Mononuclear cell (primary cell): ENCODE data around the gene AGBL1. TPM values are rescaled to one million over a fixed set of nuclear protein-coding genes. Genes with fewer than 3 reads are reported as not detected.

Source experiments
- H3K27me3 ChIP-seq: 2 replicates; pipeline ENCODE4 v1.6.0; 2011; ENCODE audit warnings: low read length, control low read depth; ENCODE audit not compliant: insufficient read depth
- H3K4me1 ChIP-seq: 2 replicates; pipeline ENCODE4 v1.5.1; 2011; ENCODE audit warnings: mild to moderate bottlenecking, low read length, control low read depth; ENCODE audit not compliant: insufficient read depth
- H3K4me3 ChIP-seq: 2 replicates; pipeline ENCODE4 v1.5.1; 2011; ENCODE audit warnings: mild to moderate bottlenecking, low read length, moderate library complexity
- H3K9me3 ChIP-seq: 2 replicates; pipeline ENCODE4 v1.5.1; 2011; ENCODE audit warnings: low read depth, mild to moderate bottlenecking, control low read depth, low read length
- total RNA-seq: library from RNA; depleted of rRNA; stranded (reverse); fragments of >200 nt; gene quantifications from one replicate; pipeline ENCODE4 v1.2.3, GENCODE V29; 2012

AGBL1 gene
- total RNA-seq, 1 donor: under 0.01 TPM

DNA sequence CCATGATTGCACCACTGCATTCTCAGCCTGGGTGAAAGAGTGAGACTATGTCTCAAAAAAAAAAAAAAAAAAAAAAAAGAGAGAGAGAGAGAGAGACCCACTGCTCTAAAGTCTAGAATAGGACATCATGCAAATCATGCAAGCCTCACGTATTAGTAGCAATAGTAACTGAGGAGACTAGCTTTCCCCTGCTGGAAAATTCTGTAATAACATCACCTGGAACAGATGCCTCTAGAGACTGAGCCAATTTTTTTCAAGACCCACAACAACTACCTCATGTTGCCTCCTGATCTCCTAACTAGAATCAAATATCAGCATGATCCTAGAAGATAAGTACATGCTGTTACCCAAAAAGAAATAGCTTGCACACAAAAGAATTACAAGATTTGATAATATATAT lies 461.9 kb downstream of the AGBL1 start:
- H3K9me3 ChIP-seq: peaks cover under 1% of the 10 kb centered on the region

GRCh38 chr15:86550075-86550474 lies 470.4 kb downstream of the AGBL1 start:
- Histone ChIP-seq H3K27me3 (no peaks in the 10 kb centered on the region), H3K4me1 (no peaks in the 10 kb centered on the region), H3K9me3 (peaks cover 5% of the 10 kb centered on the region)

More for the DNA sequence above, 461.9 kb downstream of the AGBL1 start:
- H3K4me3 ChIP-seq: no peak overlapping the region
- H3K27me3 ChIP-seq: no peaks in the 10 kb centered on the region
- H3K4me1 ChIP-seq: no peaks in the 10 kb centered on the region

DNA sequence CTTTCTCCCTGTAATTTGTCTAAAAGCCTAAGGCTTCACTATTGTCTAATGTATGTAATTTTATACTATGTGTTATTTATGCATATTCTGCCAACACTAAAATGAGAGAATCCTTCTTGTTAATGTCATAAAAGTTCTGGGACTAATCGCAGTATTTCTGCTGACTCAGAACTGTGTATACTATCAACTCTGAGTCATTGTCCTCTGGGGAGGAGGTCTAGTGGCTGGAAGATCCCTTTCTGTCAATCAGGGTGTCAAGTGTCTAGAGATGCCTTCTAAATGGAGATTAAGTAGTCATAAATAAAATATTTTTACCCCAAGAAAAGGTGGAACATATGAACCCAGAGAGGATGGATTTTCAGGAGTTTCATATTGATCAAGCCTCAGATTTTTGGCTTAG lies 473.4 kb downstream of the AGBL1 start:
- H3K27me3 ChIP-seq: no peaks in the 10 kb centered on the region
- H3K9me3 ChIP-seq: no peaks in the 10 kb centered on the region
- H3K4me3 ChIP-seq: no peak overlapping the region
- H3K4me1 ChIP-seq: no peaks in the 10 kb centered on the region

More at GRCh38 chr15:86550075-86550474, 470.4 kb downstream of the AGBL1 start:
- H3K4me3 ChIP-seq: no peak overlapping the region

DNA sequence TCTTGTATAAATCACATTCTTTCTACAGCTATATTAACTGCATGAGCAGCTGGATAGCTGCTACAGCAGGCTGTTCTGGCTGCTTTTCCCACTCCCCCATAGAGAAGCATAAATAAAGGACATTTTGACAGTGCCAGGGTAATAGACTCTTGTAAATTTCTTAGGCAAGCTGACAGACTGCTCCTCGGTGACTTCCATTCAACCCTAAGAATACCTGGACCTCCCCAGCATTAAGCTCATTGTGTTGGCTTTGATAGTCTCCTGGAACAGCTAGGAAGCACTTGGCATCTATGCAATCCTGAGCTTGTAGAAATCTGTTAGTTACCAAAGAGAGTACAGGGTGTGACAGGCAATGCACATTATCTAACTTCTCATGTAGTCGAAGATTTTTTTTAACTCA lies 475.4 kb downstream of the AGBL1 start:
- H3K4me1 ChIP-seq: no peaks in the 10 kb centered on the region
- no peaks in the 10 kb centered on the region for H3K9me3 ChIP-seq
- no peak overlapping the region for H3K4me3 ChIP-seq
- no peaks in the 10 kb centered on the region for H3K27me3 ChIP-seq

DNA sequence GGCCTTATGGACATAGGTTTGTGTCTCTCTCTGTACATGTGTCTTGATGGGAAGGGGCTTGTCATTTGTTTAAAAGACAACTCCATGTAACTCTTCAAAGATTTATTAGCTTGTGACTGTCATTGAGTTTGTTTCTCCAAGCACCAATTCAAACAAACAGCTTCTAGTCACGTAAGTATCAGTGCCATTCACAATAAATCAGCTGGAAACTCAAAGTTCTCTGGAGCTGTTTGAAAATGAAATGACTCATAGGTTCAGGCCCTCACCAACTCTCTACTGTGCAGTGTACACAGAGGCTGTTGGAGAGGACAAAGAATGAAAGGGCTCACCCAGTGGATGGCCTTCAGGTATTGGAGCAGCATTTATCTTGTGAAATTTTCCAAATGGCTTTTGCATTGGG lies 476.3 kb downstream of the AGBL1 start:
- H3K4me3 ChIP-seq: no peak overlapping the region
- no peaks in the 10 kb centered on the region for H3K9me3 ChIP-seq
- H3K4me1 ChIP-seq: no peaks in the 10 kb centered on the region
- H3K27me3 ChIP-seq: no peaks in the 10 kb centered on the region

DNA sequence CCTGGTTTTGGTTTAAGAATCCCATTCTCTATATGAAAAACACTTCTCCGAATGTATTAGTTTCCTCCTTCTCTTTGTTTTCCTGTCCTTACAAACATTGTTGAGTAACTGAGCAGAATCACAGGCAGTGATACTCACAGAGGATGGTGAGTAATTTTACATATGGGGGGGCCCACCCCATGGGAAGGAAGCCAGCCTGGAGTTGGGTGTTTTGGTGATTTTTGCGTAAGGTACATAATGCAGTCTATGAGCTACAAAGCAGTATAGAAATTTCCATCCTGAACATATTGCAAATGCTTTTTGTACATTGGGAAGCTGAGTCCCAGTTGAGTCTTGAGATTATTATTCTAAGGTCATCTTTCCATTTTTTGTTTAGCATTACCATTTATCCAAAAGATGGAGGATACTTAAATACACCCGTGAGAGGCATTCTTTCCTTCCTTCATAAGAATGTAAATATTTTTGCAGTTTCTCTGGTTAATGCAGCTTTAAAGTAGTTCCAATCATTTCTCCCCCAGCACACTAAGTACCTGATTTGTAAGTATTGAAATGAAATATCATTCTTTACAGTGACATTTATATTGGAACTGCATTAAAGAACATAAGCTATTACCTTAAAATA lies 476.8 kb downstream of the AGBL1 start:
- Histone ChIP-seq H3K4me3 (no peak overlapping the region), H3K27me3 (no peaks in the 10 kb centered on the region), H3K4me1 (no peaks in the 10 kb centered on the region), H3K9me3 (no peaks in the 10 kb centered on the region)

DNA sequence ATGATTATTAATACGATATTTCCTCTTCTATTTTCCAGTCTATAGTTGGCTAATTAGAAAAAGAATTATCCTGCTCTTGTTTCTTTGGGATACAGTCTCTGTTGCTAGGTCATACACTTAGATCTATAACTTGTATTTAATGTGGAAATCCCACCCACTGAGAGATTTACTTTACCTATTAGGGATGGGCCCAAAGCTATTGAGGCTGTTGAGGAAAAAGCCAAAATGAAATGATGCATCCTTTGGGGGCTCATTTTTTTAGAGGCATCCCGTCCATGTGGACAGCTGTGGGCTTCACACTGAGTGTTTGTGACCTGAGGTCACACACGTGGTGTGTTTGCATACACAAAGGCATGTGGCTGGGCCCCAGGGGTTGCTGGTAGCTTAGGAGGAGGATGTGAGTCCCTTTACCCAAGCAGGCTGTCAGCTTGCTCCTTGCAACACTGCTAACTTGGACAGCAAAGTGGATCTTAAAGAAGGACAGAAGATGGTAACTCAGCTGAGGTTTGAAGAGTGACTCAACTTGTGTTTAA lies 477.4 kb downstream of the AGBL1 start:
- no peak overlapping the region for H3K4me3 ChIP-seq
- H3K27me3 ChIP-seq: no peaks in the 10 kb centered on the region
- H3K9me3 ChIP-seq: no peaks in the 10 kb centered on the region
- H3K4me1 ChIP-seq: no peaks in the 10 kb centered on the region

- Histone ChIP-seq H3K4me1 (no peaks in the 10 kb centered on the region), H3K27me3 (no peaks in the 10 kb centered on the region), H3K9me3 (no peaks in the 10 kb centered on the region), H3K4me3 (no peak overlapping the region)
Observed at GRCh38 chr15:86558252-86558651, 478.6 kb downstream of the AGBL1 start.

DNA sequence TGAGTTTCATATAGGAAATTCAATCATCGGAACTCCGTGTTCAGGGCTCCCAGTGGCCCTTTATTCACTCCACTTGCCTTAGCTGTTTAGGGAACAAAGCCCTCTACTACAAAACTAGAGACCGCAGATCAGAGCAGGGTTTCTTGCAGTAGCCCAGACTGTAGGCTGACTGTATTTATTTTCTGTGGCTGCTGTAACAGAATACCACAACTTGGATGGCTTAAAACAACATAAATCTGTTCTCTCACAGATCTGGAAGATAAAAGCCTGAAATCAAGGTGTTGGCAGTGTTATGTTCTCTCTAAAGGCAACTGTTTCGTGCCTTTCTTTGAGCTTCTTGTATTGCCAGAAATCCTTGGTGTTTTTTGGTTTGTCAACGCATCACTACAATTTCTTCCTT lies 479.0 kb downstream of the AGBL1 start:
- no peak overlapping the region for H3K4me3 ChIP-seq
- no peaks in the 10 kb centered on the region for H3K9me3 ChIP-seq
- H3K27me3 ChIP-seq: no peaks in the 10 kb centered on the region
- no peaks in the 10 kb centered on the region for H3K4me1 ChIP-seq

- Histone ChIP-seq H3K4me1 (no peaks in the 10 kb centered on the region), H3K27me3 (no peaks in the 10 kb centered on the region), H3K9me3 (no peaks in the 10 kb centered on the region), H3K4me3 (no peak overlapping the region)
Observed at GRCh38 chr15:86568378-86568777, 488.7 kb downstream of the AGBL1 start.

DNA sequence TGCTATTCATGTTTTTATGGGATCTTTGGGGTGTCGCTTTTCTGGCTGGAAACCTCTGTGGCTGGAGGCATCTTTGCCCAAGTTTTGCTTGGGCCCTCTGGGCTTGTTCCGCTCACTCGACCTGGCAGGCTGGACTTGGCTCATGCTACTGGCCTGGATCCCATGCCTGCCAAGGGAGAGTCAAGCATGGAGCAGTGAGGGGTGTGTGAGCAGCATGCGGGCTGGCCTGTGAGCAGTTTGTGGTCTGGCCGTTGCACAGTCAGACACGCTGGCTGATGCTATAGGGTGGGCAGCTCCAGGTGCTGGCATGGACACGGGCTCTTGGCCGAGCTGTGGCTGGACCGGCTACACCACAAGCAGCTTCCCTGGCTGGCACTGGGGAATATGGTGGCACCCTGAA lies 491.1 kb downstream of the AGBL1 start:
- Histone ChIP-seq H3K4me1 (no peaks in the 10 kb centered on the region), H3K9me3 (no peaks in the 10 kb centered on the region), H3K4me3 (no peak overlapping the region), H3K27me3 (no peaks in the 10 kb centered on the region)

GRCh38 chr15:86571873-86572272 lies 492.2 kb downstream of the AGBL1 start:
- H3K4me1 ChIP-seq: no peaks in the 10 kb centered on the region
- H3K27me3 ChIP-seq: no peaks in the 10 kb centered on the region
- H3K4me3 ChIP-seq: no peak overlapping the region
- no peaks in the 10 kb centered on the region for H3K9me3 ChIP-seq

GRCh38 chr15:86572368-86572841 lies 492.7 kb downstream of the AGBL1 start:
- no peak overlapping the region for H3K4me3 ChIP-seq
- H3K9me3 ChIP-seq: no peaks in the 10 kb centered on the region
- no peaks in the 10 kb centered on the region for H3K27me3 ChIP-seq
- H3K4me1 ChIP-seq: no peaks in the 10 kb centered on the region

DNA sequence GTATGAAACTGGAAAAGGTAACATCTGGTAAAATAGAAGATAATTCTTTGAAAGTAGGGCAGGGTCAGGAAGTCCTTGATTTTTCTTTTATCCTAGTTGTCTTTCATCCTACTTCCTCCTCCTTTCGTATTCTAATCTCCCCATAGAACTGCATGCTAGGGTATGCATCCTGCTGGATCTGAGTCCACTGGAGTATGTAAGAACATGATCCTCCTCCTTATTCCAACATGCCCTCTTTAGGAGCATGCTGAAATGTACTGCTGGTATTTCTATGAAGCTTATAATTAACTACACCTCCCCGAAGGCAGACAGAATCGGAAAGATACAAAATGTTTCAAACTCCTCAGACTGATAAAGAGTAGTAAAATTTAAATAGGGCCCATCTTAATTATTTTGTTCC lies 493.8 kb downstream of the AGBL1 start:
- H3K4me1 ChIP-seq: no peaks in the 10 kb centered on the region
- no peak overlapping the region for H3K4me3 ChIP-seq
- H3K27me3 ChIP-seq: no peaks in the 10 kb centered on the region
- H3K9me3 ChIP-seq: no peaks in the 10 kb centered on the region

GRCh38 chr15:86588413-86588812 lies 508.7 kb downstream of the AGBL1 start:
- no peak overlapping the region for H3K4me3 ChIP-seq
- H3K4me1 ChIP-seq: no peaks in the 10 kb centered on the region
- H3K27me3 ChIP-seq: no peaks in the 10 kb centered on the region
- no peaks in the 10 kb centered on the region for H3K9me3 ChIP-seq

GRCh38 chr15:86590461-86590860 lies 510.8 kb downstream of the AGBL1 start:
- no peaks in the 10 kb centered on the region for H3K27me3 ChIP-seq
- no peak overlapping the region for H3K4me3 ChIP-seq
- no peaks in the 10 kb centered on the region for H3K9me3 ChIP-seq
- no peaks in the 10 kb centered on the region for H3K4me1 ChIP-seq
